ENCODE data around the gene NFYC.

Gene NFYC

GRCh38 chr1:40738831-40739230, 47.3 kb downstream of the NFYC start:
- Histone ChIP-seq H2AFZ (ENCODE audit: low read depth, low read length) (no peak overlapping the region), H3K27me3 (ENCODE audit: insufficient read depth, low read length, poor library complexity) (no peaks in the 10 kb centered on the region), H3K9ac (ENCODE audit: low read depth, low read length) (no peak overlapping the region), H3K27ac (ENCODE audit: low read length) (no peak overlapping the region), H4K20me1 (ENCODE audit: insufficient read depth, low read length) (peaks cover 12% of the 10 kb centered on the region; the same call in 1 of the 2 replicates), H3K4me2 (ENCODE audit: insufficient read depth, low read length) (no peak overlapping the region), H3K4me1 (ENCODE audit: insufficient read depth, low read length) (peaks cover 3% of the 10 kb centered on the region; the same call in 1 of the 2 replicates), H3K9me3 (ENCODE audit: insufficient read depth, low read length, severe bottlenecking) (no peaks in the 10 kb centered on the region), H3K4me3 (ENCODE audit: low read depth in 1 of 2, low read length in 2 of 2) (no peak overlapping the region), H3K79me2 (ENCODE audit: insufficient read depth, low read length) (peaks cover 48% of the 10 kb centered on the region), H3K36me3 (ENCODE audit: insufficient read depth, low read length) (peaks cover 50% of the 10 kb centered on the region)
- ATAC-seq (ENCODE audit: insufficient read depth, low read depth) (no peak), DNase-seq (no peak)
- TF ChIP-seq EZH2 (IDR thresholded peaks at IDR 0.05; ENCODE audit: borderline replicate concordance, low read depth, low read length, severe bottlenecking) = no peak
- no peak for TF ChIP-seq CTCF (IDR thresholded peaks at IDR 0.05; ENCODE audit: borderline replicate concordance, extremely low read depth, low read length, poor library complexity, severe bottlenecking)

- Histone ChIP-seq H3K36me3 (ENCODE audit: insufficient read depth, low read length) (peaks cover 54% of the 10 kb centered on the region), H3K9me3 (ENCODE audit: insufficient read depth, low read length, severe bottlenecking) (no peaks in the 10 kb centered on the region), H3K4me2 (ENCODE audit: insufficient read depth, low read length) (no peak overlapping the region), H3K4me1 (ENCODE audit: insufficient read depth, low read length) (peaks cover 3% of the 10 kb centered on the region; the same call in 1 of the 2 replicates), H3K9ac (ENCODE audit: low read depth, low read length) (no peak overlapping the region), H3K79me2 (ENCODE audit: insufficient read depth, low read length) (peaks cover 49% of the 10 kb centered on the region), H2AFZ (ENCODE audit: low read depth, low read length) (no peak overlapping the region), H3K27me3 (ENCODE audit: insufficient read depth, low read length, poor library complexity) (no peaks in the 10 kb centered on the region), H4K20me1 (ENCODE audit: insufficient read depth, low read length) (peaks cover 10% of the 10 kb centered on the region; the same call in 1 of the 2 replicates), H3K27ac (ENCODE audit: low read length) (no peak overlapping the region), H3K4me3 (ENCODE audit: low read depth in 1 of 2, low read length in 2 of 2) (no peak overlapping the region)
- ATAC-seq (ENCODE audit: insufficient read depth, low read depth) = no peak
- no peak for DNase-seq
- TF ChIP-seq CTCF (IDR thresholded peaks at IDR 0.05; ENCODE audit: borderline replicate concordance, extremely low read depth, low read length, poor library complexity, severe bottlenecking) = no peak
- TF ChIP-seq EZH2 (IDR thresholded peaks at IDR 0.05; ENCODE audit: borderline replicate concordance, low read depth, low read length, severe bottlenecking) = no peak
These were observed 48.0 kb downstream of the NFYC start for GRCh38 chr1:40739455-40740008.

- H3K79me2 ChIP-seq (ENCODE audit: insufficient read depth, low read length) = peaks cover 44% of the 10 kb centered on the region
- ATAC-seq (ENCODE audit: insufficient read depth, low read depth) = no peak
These were observed 48.8 kb downstream of the NFYC start for GRCh38 chr1:40740039-40740996.

More at GRCh38 chr1:40740039-40740996, 48.8 kb downstream of the NFYC start:
- no peak for TF ChIP-seq EZH2 (IDR thresholded peaks at IDR 0.05; ENCODE audit: borderline replicate concordance, low read depth, low read length, severe bottlenecking)
- TF ChIP-seq CTCF (IDR thresholded peaks at IDR 0.05; ENCODE audit: borderline replicate concordance, extremely low read depth, low read length, poor library complexity, severe bottlenecking) = no peak
- H3K27me3 ChIP-seq (ENCODE audit: insufficient read depth, low read length, poor library complexity) = no peaks in the 10 kb centered on the region
- no peak overlapping the region for H3K9ac ChIP-seq (ENCODE audit: low read depth, low read length)
- H3K9me3 ChIP-seq (ENCODE audit: insufficient read depth, low read length, severe bottlenecking) = no peaks in the 10 kb centered on the region
- peaks cover 9% of the 10 kb centered on the region; the same call in 1 of the 2 replicates for H4K20me1 ChIP-seq (ENCODE audit: insufficient read depth, low read length)
- no peak overlapping the region for H3K4me3 ChIP-seq (ENCODE audit: low read depth in 1 of 2, low read length in 2 of 2)
- peaks cover 55% of the 10 kb centered on the region for H3K36me3 ChIP-seq (ENCODE audit: insufficient read depth, low read length)
- no peak overlapping the region for H2AFZ ChIP-seq (ENCODE audit: low read depth, low read length)
- H3K4me1 ChIP-seq (ENCODE audit: insufficient read depth, low read length) = peaks cover 3% of the 10 kb centered on the region; the same call in 1 of the 2 replicates
- DNase-seq = no peak
- no peak overlapping the region for H3K4me2 ChIP-seq (ENCODE audit: insufficient read depth, low read length)
- no peak overlapping the region for H3K27ac ChIP-seq (ENCODE audit: low read length)

All from DND-41 (cell line).